ENCODE results near the gene TGFBR3L.
"Not testable (repeated sequence)": the region's sequence is repeated elsewhere in the genome, so short reads cannot be mapped to it uniquely, and the experiment has no call there.

TGFBR3L gene

DNA sequence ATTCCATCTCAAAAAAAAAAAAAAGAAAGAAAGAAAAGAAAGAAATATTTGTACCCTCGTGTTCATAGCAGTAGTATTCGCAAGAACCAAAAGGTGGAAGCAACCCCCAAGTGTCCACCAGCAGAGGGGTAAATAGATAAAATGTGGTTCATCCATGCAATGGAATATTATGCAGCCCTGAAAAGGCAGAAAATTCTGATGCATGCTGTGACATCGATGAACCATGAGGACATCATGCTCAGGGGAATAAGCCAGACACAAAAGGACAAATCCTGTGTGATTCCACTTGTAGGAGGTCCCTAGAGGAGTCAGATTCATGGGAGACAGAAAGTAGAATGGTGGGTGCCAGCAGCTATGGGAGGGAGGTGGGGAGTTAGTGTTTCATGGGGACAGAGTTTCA, 32.7 kb upstream of the TGFBR3L start:
- DNase-seq: no peak

DNA sequence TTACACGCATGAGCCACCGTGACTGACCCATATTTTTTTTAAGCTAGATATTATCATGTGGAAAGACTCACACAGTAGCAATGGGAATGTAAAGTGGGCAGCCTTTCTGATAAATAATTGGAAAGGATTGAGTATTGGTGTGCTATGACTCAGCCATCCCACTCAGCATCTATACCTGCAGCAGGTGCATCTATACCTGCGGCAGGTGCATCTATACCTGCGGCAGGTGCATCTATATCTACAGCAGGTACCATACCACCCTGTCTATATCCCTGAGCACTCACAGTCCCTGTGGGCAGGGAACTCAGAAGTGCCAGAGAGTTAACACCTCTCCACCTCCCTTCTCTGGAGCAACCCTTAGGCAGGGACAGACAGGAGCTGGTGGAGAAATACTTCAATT, 31.5 kb upstream of the TGFBR3L start:
- DNase-seq: no peak

DNA sequence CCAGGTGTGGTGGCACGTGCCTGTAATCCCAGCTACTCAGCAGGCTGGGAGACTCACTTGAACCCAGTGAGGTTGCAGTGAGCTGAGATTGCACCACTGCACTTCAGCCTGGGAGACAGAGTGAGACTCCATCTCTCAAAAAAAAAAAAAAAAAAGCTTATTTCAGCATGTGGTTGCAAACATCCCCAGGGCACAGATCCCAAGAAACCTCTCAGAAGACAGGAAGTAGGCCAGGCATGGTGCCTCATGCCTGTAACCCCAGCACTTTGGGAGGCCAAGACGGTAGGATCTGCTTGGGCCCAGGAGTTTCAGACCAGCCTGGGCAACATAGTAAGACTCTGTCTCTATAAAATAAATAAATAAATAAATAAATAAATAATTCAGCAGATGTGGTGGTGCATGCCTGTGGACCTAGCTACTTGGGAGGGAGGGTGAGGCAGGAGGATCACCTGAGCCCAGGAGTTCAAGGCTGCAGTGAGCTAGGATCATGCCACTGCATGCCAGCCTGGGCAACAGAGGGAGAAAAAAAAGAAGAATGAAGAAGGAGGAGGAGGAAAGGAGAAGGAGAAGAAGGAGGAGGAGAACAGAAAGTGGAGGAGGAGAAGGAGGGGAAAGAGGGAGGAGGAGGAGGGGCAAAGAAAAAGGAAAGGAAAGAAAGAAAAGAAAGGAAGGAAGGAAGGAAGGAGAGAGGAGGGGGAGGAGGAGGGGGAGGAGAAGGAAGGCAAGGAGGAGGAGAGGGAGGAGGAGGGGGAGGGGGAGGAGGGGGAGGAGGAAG, 30.6 kb upstream of the TGFBR3L start:
- no peak for DNase-seq

DNA sequence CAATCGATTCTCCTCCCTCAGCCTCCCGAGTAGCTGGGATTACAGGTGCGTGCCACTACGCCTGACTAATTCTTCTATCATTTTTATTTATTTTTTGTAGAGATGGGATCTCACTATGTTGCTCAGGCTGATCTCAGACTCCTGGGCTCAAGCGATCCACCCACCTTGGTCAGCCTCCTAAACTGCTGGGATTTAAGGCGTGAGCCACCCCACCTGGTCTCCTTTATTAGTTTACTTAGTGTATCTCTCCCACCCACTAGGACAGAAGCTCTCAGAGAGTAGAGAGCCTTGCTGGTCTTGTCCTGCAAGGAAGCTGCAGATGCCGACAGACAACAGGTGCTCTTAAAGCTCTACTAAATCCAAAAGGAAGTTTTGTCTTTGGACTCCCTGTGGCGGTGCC, 28.8 kb upstream of the TGFBR3L start:
- no peak for DNase-seq

DNA sequence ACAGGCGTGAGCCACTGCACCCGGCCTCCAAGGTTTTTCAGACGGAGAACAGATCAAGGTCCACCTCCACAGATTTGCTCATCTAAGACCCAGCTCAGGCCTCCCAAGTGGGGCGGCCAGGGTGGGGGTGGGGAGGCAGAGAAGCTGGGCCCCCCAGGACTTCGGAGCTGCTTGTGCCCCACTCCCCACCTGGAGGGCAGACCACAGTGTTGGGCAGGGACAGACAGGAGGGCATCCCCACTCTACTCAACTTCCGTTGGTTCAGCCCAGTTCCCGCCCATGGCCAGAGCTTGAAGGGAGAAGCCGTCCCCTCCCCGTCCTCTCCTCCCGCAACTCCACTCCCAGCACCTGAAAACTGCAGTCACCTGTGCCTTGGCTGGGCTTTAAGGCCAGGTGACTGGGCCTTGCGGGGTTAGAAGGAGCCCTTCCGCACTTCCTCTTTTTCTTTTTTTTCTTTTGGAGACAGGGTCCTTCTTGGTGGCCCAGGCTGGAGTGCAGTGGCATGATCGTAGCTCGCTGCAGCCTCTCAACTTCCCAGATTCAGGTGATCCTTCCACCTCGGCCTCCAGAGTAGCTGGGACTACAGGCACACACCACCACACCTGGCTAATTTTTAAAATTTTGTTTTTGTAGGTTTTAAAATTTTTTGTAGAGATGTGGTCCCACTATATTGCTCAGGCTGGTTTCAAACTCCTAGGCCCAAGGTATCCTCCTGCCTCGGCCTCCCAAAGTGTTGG, 27.1 kb upstream of the TGFBR3L start:
- no peak for DNase-seq

DNA sequence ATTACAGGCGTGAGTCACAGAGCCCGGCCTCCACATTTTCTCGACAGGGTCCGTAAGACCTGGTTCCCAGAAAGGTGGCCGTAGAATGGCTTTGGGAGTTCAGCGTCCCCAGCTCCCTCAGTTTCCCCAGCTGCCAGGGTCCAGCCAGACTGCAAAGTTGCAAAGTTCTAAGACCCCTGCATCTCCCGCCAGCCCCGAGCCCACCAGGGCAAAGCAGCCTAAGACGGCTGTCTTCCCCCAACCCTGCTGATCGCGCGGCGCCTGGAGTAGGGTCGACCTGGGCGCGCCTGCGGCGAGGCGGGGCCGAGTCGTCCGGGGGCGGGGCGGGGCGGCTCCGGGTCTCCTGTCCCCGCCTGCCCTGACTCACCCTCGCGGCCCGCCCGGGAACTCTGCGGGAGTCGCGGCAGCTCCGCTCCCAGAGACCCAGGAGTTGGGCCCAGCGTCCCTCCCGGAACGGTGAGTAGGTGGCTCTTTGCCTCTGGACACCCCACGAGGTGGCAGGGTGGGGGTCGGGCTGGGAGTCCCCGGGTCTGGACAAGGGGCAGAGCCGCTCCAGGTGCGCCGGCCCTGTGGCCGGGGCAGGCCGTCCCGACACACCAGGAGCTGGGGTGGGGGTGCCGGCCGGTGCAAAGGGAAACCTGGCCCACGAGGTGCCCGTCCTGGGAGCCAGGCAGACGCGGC, 26.3 kb upstream of the TGFBR3L start, which contains the start of gene LRRC8E:
LRRC8E (plus strand) TSS at position 366 of the 681 bp plus-strand sequence. CDS start 7,094 bp downstream, outside the sequence.
- DNase-seq: no peak

DNA sequence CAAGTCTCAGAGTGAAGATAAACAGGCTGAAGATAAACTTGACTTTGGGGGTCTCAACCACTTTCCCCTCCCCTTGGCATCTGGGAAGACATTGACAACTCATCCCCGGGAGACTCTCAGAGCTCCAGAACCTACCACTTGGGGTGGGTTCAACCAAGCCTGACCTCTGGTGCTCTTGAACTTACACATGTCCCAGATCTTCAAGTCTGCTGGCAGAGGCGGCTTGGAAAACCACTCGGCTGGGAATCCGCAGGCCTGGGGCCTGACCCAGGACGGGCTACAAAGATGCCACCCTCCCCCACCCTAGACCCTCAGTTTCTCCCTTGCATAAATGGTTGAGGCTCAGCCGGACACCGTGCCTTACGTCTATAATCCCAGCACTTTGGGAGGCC, 25.8 kb upstream of the TGFBR3L start:
- DNase-seq: no peak

DNA sequence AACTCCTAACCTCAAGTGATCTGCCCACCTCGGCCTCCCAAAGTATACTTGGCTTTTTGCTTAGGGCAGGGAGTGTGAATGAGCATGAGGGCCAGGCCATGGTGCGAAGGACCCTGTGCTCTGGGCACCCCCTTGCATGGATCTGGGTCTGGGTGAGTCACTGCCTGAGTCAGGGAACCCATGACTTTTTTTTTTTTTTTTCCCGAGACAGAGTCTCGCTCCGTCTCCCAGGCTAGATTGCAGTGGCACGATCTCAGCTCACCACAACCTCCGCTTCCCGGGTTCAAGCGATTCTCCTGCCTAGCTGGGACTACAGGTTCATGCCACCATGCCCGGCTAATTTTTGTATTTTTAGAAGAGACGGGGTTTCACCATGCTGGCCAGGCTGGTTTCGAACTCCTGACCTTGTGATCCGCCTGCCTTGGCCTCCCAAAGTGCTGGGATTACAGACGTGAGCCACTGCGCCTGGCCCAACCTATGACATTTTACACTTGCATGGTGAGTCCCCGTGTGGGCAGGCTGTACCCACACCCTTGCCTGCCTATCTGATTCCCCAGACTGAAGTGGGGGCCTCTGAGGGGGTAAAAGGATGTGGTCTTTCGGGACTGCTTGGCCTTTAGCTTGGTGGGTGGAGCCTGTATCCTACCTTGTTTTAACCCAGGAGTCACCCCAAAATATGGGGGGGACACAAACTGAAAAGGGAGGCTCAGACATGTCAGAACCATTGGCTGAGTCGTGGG, 21.1 kb upstream of the TGFBR3L start:
- not testable (repeated sequence) for DNase-seq

DNA sequence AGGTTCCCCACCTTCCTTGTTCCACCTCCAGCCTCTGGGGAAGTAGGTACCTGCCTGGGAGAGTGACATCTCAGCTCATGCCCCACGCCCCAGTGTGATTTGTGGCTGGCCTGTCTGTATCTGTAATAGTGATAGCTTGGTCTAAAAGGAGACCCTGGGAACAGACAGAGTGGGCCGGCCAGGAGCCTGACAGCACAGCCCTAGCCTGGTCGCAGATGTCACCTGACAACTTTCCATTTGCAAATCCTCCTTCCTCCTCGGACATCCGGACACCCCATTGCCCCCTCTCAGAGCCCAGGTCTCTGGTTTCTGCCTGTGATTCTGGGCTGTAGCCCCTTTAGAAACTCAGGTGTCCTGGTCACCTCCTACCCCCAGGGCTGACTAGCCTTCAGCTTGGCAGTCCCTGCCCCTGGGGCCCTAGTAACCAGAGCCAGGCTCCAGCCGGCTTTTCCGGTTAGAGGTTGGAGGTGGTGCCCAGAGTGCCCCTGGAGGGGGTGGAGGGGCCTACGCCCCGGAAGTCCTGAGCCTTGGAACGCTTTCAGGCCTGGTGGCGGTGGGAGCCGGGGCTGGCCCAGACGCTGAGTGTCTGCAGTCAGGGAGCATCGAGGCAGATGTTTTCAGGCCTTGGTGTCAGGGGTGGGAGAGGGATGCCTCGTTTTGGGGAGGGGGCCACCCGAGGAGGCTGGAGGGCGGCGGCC, 19.9 kb upstream of the TGFBR3L start:
- no peak for DNase-seq

DNA sequence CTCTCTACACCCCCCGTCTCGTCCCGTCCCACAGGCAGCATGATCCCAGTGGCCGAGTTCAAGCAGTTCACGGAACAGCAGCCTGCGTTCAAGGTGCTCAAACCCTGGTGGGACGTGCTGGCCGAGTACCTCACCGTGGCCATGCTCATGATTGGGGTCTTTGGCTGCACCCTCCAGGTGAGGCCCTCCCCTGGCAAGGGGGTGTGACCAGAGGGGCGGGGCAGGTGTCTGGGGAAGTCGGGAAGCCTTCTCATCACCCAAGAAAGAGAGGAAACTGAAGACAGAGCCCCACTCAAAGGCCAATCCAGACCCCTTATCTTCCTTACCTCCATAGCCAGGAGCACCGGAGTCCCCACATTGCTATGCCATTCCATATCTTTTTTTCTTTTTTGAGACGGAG, 19.1 kb upstream of the TGFBR3L start:
- no peak for DNase-seq

DNA sequence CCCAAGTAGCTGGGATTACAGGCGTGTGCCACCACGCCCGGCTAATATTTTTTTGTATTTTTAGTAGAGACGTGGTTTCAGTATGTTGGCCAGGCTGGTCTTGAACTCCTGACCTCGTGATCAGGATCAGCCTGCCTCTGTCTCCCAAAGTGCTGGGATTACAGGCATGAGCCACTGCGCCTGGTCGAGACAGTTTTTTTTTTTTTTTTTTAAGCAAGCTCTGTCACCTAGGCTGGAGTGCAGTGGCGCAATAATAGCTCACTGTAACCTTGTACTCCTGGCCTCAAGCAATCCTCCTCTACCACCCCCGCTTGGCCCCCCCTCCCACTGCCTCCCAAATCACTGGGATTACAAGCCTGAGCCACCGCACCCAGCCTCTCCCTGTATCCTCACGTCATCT, 17.3 kb upstream of the TGFBR3L start:
- DNase-seq: no peak

DNA sequence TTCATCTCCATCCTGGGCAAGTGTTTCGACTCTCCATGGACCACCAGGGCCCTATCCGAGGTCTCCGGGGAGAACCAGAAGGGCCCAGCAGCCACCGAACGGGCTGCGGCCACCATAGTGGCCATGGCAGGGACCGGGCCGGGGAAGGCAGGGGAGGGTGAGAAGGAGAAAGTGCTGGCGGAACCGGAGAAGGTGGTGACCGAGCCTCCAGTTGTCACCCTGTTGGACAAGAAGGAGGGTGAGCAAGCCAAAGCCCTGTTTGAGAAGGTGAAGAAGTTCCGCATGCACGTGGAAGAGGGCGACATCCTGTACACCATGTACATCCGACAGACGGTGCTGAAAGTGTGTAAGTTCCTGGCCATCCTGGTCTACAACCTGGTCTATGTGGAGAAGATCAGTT, 15.7 kb upstream of the TGFBR3L start:
- no peak for DNase-seq

DNA sequence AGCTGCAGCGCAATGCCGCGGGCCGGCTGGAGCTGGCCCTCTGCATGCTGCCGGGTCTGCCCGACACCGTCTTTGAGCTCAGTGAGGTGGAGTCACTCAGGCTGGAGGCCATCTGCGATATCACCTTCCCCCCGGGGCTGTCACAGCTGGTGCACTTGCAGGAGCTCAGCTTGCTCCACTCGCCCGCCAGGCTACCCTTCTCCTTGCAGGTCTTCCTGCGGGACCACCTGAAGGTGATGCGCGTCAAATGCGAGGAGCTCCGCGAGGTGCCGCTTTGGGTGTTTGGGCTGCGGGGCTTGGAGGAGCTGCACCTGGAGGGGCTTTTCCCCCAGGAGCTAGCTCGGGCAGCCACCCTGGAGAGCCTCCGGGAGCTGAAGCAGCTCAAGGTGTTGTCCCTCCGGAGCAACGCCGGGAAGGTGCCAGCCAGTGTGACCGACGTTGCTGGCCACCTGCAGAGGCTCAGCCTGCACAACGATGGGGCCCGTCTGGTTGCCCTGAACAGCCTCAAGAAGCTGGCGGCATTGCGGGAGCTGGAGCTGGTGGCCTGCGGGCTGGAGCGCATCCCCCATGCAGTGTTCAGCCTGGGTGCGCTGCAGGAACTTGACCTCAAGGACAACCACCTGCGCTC, 14.8 kb upstream of the TGFBR3L start:
- DNase-seq: no peak

DNA sequence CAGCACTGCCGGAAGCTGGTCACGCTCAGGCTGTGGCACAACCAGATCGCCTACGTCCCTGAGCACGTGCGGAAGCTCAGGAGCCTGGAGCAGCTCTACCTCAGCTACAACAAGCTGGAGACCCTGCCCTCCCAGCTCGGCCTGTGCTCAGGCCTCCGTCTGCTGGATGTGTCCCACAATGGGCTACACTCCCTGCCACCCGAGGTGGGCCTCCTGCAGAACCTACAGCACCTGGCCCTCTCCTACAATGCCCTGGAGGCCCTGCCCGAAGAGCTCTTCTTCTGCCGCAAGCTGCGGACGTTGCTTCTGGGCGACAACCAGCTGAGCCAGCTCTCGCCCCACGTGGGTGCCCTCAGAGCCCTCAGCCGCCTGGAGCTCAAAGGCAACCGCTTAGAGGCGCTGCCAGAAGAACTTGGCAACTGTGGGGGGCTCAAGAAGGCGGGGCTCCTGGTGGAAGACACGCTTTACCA, 14.2 kb upstream of the TGFBR3L start:
- DNase-seq: no peak

DNA sequence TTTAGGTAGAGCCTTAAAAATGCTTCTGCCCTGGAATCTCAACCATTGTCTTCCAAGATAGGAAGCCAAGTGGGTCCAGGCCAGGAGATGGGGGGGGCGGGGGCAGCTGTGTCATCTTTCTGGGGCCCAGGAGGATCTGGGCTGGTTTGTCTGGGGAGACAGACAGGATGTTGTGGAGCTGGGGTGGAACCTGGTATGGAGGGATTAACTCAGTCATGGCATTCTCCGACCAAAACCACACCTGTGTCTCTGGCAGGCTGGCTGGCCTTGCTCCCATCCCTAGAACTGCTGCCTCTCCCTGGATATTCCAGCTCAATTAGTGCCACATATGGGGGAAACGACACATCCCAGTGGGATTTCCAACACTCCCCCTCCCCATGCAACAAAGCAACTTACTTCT, 13.7 kb upstream of the TGFBR3L start:
- no peak for DNase-seq

DNA sequence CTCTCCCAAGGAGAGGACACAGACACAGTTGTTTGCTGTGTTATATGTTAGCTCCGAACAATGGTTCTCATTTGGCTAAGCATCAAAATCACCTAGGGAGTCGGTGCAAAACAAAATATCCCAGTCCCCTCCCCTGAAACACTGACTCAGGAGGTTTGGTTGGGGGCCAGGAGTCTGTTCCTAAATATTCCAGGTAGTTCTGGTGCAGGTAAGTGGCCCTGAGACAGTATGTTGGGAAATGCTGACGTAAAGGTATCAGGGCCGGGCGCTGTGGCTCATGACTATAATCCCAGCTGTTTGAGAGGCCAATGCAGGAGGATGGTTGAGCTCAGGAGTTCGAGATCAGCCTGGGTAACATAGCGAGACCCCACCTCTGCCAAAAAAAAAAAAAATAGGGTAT, 13.3 kb upstream of the TGFBR3L start:
- DNase-seq: no peak

DNA sequence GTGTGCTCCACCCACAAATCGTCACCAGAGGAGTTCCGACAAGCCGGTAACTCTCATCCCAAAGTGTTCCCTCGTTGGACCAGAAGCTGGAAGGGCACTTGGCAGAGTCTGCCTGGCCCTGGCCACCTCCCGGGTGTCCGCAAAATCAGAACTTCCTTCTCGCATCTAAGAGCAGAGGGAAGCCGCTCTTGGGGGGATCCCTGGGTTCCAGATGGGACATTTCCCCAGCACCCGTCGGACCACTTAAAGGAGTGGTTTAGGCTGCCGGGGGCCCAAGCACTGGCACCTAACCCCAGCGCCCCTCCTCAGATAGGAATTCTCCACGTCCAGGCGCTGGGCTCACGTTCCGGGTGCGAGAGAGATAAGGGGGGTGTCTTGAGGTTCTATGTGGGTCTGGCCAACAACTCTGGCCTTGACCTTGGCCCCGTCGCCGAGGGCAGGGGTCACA, 11.8 kb upstream of the TGFBR3L start:
- DNase-seq: no peak

DNA sequence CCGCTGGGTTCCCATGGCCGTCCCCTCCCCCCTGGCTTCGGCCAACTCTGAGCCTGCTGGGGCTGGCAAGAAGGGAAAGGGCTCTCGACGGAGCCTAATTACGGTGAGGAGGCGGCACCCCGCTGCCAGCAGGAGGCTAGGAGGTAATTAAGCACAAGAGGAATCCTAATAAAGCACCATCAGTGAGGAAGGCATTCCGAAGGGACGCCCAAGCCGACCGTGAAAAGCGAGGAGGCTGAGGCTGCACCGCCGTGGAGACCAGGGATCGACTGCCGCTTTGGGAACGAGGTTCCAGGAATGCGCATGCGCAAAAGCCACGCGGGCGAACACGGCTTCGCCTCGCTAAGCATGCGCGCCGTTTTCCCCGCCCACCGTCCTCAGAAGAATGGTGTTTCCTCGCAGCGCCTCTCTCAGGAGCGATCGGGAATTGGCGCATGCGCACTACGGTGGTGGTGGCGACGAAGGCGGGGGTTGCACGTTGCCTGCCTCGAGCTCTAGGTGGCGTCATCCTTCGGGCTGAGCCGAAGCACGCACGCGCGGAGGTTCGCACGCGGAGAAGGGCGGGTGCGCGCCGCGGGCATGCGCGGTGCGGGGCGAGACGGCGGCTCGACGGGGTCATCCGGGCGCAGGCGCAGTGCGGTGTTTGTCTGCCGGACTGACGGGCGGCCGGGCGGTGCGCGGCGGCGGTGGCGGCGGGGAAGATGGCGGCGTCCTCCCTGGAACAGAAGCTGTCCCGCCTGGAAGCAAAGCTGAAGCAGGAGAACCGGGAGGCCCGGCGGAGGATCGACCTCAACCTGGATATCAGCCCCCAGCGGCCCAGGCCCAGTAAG, 11.2 kb upstream of the TGFBR3L start, which contains the start of gene MAP2K7:
MAP2K7 (plus strand) TSS at position 634 of the 830 bp plus-strand sequence; CDS start at position 702, 68 bp downstream.
- DNase-seq: peak; percentile 100

DNA sequence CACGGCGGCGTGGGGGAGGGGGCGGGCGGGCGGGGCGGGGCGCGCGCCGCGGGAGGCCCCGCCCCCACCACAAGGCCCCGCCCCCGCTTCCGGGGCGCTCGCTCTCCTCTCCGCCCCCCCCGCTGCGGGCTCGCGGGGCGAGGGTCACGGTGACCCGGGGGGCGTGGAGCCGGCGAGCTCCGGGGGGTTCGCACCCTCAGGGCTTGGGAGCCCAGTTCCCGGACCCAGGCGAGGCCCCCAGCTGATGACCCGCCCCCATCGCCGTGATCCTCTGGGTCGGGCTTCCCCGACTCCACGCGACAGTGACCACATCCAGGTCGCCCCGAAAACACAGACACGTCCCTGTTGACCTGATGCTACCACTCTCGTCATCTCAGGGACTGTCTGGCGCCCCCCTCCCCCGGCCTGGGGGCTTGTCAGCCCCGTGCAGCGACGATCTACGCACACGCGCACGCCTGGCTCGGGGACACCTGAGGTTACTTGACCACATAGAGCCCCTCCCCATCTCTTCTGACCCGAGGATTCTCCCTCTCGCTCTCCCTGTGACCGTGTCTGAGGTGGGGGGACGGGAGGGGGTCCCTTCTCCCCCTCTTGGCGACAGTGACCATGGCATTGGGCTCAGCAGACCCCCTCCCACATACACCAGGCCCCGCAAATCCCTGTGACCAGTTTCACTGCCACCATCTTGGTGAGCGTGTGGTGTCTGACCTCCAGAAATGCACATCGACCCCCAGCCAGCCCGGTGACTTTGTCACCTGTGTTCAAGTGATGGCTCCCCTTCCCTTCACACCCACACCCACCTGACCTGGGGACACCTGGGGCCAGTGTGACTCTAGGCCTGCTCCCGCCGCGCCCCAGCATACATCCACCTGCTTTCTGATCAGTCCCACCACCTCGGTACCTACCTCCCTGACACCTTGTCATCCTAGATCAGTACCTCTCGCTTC, 10.3 kb upstream of the TGFBR3L start:
- no peak for DNase-seq
